HepG2 (cell line): ENCODE data around the gene TM4SF18. TPM values are rescaled to one million over a fixed set of nuclear protein-coding genes. Genes with fewer than 3 reads are reported as not detected.

Source experiments
- CHD2 ChIP-seq: IDR thresholded peaks from 2 replicates; pipeline ENCODE4 v1.6.1; 2011; ENCODE audit warnings: low read depth, low read length, improper control_type of control experiment
- DNMT1 ChIP-seq: sonication (generic); formaldehyde crosslinking; IDR thresholded peaks from 2 replicates; pipeline ENCODE4 v1.5.1; 2020; ENCODE audit warnings: mild to moderate bottlenecking, missing genetic modification reagents
- FLYWCH1 ChIP-seq: sonication (generic); formaldehyde crosslinking; IDR thresholded peaks from 2 replicates; pipeline ENCODE4 v1.8.1; 2023; ENCODE audit warnings: mild to moderate bottlenecking, missing genetic modification reagents
- FOXM1 ChIP-seq: sonication (generic); formaldehyde crosslinking; IDR thresholded peaks from 2 replicates; pipeline ENCODE4 v1.5.0; 2020; ENCODE audit warnings: missing genetic modification reagents
- KDM3A ChIP-seq: IDR thresholded peaks from 2 replicates; pipeline ENCODE4 v1.6.1; 2018; ENCODE audit warnings: low read depth, missing compliant biosample characterization
- MAZ ChIP-seq, 2 experiments: sonication (generic) in 1 of 2; formaldehyde crosslinking in 1 of 2; IDR thresholded peaks; 2 replicates each; pipeline versions ENCODE4 v1.5.0 to v1.6.1; 2012 to 2020; ENCODE audit warnings: low read depth in 2 of 2, mild to moderate bottlenecking in 2 of 2, borderline replicate concordance in 1 of 2, improper control_type of control experiment in 1 of 2, low read length in 1 of 2, missing genetic modification reagents in 1 of 2, moderate library complexity in 1 of 2
- PBX3 ChIP-seq: sonication (generic); formaldehyde crosslinking; IDR thresholded peaks from 2 replicates; pipeline ENCODE4 v1.8.1; 2023; ENCODE audit warnings: missing genetic modification reagents, inconsistent platforms, borderline replicate concordance
- PTBP1 ChIP-seq: fragments of 200-400 bp; formaldehyde crosslinking; IDR thresholded peaks from 2 replicates; pipeline ENCODE4 v1.6.1; 2018; ENCODE audit warnings: low read length, low read depth; ENCODE audit not compliant: poor library complexity, severe bottlenecking
- THAP8 ChIP-seq: sonication (generic); formaldehyde crosslinking; IDR thresholded peaks from 2 replicates; pipeline ENCODE4 v1.5.1; 2020; ENCODE audit warnings: missing genetic modification reagents, mild to moderate bottlenecking, borderline replicate concordance
- ZBTB25 ChIP-seq: IDR thresholded peaks from 2 replicates; pipeline ENCODE4 v1.6.1; 2018; ENCODE audit warnings: missing genetic modification reagents
- ZBTB37 ChIP-seq: sonication (generic); formaldehyde crosslinking; IDR thresholded peaks from 2 replicates; pipeline ENCODE4 v1.4.0; 2020; ENCODE audit warnings: mild to moderate bottlenecking, missing genetic modification reagents
- ZNF354B ChIP-seq: sonication (generic); formaldehyde crosslinking; IDR thresholded peaks from 2 replicates; pipeline ENCODE4 v1.8.0; 2022; ENCODE audit warnings: mild to moderate bottlenecking, missing genetic modification reagents
- ZNF556 ChIP-seq: sonication (generic); formaldehyde crosslinking; IDR thresholded peaks from 2 replicates; pipeline ENCODE4 v1.4.0; 2020; ENCODE audit warnings: mild to moderate bottlenecking, missing genetic modification reagents, borderline replicate concordance
- ZNF710 ChIP-seq: sonication (generic); formaldehyde crosslinking; IDR thresholded peaks from 2 replicates; pipeline ENCODE4 v1.5.0; 2020; ENCODE audit warnings: mild to moderate bottlenecking, missing genetic modification reagents, borderline replicate concordance
- ZSCAN25 ChIP-seq: sonication (generic); formaldehyde crosslinking; IDR thresholded peaks from 2 replicates; pipeline ENCODE4 v1.8.0; 2022; ENCODE audit warnings: mild to moderate bottlenecking, missing genetic modification reagents
- polyA plus RNA-seq, 8 experiments: library from polyadenylated mRNA; depleted of rRNA in 3 of 8; stranded (reverse) in 7 of 8; unstranded in 1 of 8; fragments of >200 nt; fragmentation: Illumina TruSeq in 4 of 8; extraction: Trizol in 4 of 8; gene quantifications; 2 replicates each; pipeline versions ENCODE4 v1.2.1 to v1.2.3, GENCODE V29; 2011 to 2016; ENCODE audit warnings: low read depth in 4 of 8, missing spikeins in 1 of 8, mixed read lengths in 1 of 8; ENCODE audit not compliant: insufficient read depth in 1 of 8
- total RNA-seq, 5 experiments: library from RNA; depleted of rRNA; stranded (reverse); fragments of >200 nt; fragmentation: Illumina TruSeq; extraction: Trizol; gene quantifications; 2 replicates each; pipeline ENCODE4 v1.2.3, GENCODE V29; 2016; ENCODE audit warnings: low read depth in 1 of 5
- TF ChIP-seq, protein P1 (sequence below): sonication (generic); formaldehyde crosslinking; IDR thresholded peaks from 2 replicates; pipeline ENCODE4 v1.5.1; 2020; ENCODE audit warnings: mild to moderate bottlenecking, missing genetic modification reagents, borderline replicate concordance
- TF ChIP-seq, protein P2 (sequence below): sonication (generic); formaldehyde crosslinking; IDR thresholded peaks from 2 replicates; pipeline ENCODE4 v1.4.0; 2020; ENCODE audit warnings: missing genetic modification reagents

The TM4SF18 gene
- total and polyA plus RNA-seq, 2 of the 13 experiments (the other 11 are each of a cell fraction or from before 2014, with no cell fraction given): 0.15 TPM; not detected in 1

DNA sequence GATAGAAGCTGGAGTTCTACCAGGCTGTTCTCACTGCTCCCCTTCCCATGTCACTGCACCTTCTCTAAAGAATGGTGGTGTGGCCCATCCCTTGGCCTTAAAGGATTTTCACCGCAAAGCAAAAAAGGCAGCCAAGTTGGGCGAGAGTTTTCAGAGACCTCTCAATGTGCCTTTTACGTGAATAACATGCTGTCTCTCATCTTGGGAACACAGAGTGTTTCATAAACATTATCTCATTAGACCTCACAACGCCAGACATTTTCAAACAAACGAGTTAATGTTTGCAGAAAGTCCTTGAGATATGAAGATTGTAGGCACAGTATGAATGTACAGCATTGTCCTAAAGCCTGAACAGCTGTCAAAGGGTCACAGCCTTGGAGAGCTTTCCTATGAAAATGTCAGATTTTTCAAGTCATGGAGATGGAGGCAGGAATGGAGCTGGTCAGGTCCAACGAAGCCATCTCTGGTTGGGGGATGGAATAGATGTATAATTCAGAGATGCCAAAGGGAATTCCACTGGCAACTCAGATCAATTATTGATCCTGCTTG, 22.7 kb upstream of the TM4SF18 start (continued):
- no peak for TF ChIP-seq ZBTB37
- no peak for TF ChIP-seq PTBP1
- no peak; the same call in 1 of the 2 replicates for TF ChIP-seq ZNF710 (CRISPR knock-in tag)
- TF ChIP-seq CHD2: no peak
- TF ChIP-seq ZNF354B (CRISPR knock-in tag): no peak; the same call in 1 of the 2 replicates
- TF ChIP-seq PBX3: no peak
- no peak for TF ChIP-seq DNMT1
- no peak for TF ChIP-seq ZSCAN25
- TF ChIP-seq, protein P1, sequence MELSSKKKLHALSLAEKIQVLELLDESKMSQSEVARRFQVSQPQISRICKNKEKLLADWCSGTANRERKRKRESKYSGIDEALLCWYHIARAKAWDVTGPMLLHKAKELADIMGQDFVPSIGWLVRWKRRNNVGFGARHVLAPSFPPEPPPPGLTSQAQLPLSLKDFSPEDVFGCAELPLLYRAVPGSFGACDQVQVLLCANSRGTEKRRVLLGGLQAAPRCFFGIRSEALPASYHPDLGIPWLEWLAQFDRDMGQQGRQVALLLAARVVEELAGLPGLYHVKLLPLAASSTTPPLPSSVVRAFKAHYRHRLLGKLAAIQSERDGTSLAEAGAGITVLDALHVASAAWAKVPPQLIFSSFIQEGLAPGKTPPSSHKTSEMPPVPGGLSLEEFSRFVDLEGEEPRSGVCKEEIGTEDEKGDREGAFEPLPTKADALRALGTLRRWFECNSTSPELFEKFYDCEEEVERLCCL (CRISPR knock-in tag): no peak
- TF ChIP-seq FOXM1: no peak
- no peak; the same call in 1 of the 2 replicates for TF ChIP-seq ZNF556 (CRISPR knock-in tag)
- no peak for TF ChIP-seq FLYWCH1 (CRISPR knock-in tag)
- no peak; the same call in 1 of the 2 replicates for TF ChIP-seq ZBTB25
- no peak for TF ChIP-seq THAP8 (CRISPR knock-in tag)
- peak; percentile 29; the same call in 1 of the 2 replicates for TF ChIP-seq KDM3A (CRISPR knock-in tag)
- no peak for TF ChIP-seq MAZ (IDR thresholded peaks at IDR 0.05; ENCODE audit: borderline replicate concordance, low read depth, low read length)
- TF ChIP-seq MAZ (CRISPR knock-in tag; IDR thresholded peaks at IDR 0.05; ENCODE audit: low read depth): no peak
- TF ChIP-seq, protein P2, sequence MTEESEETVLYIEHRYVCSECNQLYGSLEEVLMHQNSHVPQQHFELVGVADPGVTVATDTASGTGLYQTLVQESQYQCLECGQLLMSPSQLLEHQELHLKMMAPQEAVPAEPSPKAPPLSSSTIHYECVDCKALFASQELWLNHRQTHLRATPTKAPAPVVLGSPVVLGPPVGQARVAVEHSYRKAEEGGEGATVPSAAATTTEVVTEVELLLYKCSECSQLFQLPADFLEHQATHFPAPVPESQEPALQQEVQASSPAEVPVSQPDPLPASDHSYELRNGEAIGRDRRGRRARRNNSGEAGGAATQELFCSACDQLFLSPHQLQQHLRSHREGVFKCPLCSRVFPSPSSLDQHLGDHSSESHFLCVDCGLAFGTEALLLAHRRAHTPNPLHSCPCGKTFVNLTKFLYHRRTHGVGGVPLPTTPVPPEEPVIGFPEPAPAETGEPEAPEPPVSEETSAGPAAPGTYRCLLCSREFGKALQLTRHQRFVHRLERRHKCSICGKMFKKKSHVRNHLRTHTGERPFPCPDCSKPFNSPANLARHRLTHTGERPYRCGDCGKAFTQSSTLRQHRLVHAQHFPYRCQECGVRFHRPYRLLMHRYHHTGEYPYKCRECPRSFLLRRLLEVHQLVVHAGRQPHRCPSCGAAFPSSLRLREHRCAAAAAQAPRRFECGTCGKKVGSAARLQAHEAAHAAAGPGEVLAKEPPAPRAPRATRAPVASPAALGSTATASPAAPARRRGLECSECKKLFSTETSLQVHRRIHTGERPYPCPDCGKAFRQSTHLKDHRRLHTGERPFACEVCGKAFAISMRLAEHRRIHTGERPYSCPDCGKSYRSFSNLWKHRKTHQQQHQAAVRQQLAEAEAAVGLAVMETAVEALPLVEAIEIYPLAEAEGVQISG (CRISPR knock-in tag): peak; percentile 54; the same call in 1 of the 2 replicates
